ENCODE measurements around the gene ACER3.
"Not testable (repeated sequence)": the region's sequence is repeated elsewhere in the genome, so short reads cannot be mapped to it uniquely, and the experiment has no call there.

ACER3 gene

GRCh38 chr11:77057938-77058474 is 197.3 kb downstream of the ACER3 start:
- DNase-seq (ENCODE audit: low spot score) = no peak

GRCh38 chr11:77058900-77059299 is 198.2 kb downstream of the ACER3 start:
- no peak for DNase-seq (ENCODE audit: low spot score)

GRCh38 chr11:77059806-77060205 is 199.1 kb downstream of the ACER3 start:
- DNase-seq (ENCODE audit: low spot score) = no peak

- no peak for DNase-seq (ENCODE audit: low spot score)
These were observed 199.5 kb downstream of the ACER3 start for GRCh38 chr11:77060234-77060633.

GRCh38 chr11:77061258-77061657 is 200.5 kb downstream of the ACER3 start:
- not testable (repeated sequence) for DNase-seq (ENCODE audit: low spot score)

- DNase-seq (ENCODE audit: low spot score) = no peak
These were observed 202.2 kb downstream of the ACER3 start for GRCh38 chr11:77062924-77063323.

GRCh38 chr11:77063407-77063806 is 202.7 kb downstream of the ACER3 start:
- DNase-seq (ENCODE audit: low spot score) = no peak

- no peak for DNase-seq (ENCODE audit: low spot score)
These were observed 203.1 kb downstream of the ACER3 start for GRCh38 chr11:77063861-77064260.

- DNase-seq (ENCODE audit: low spot score) = no peak
These were observed 204.0 kb downstream of the ACER3 start for GRCh38 chr11:77064648-77065217.

- DNase-seq (ENCODE audit: low spot score) = peak; percentile 23
These were observed 205.1 kb downstream of the ACER3 start for GRCh38 chr11:77065878-77066228.

GRCh38 chr11:77066229-77067042 is 205.7 kb downstream of the ACER3 start, which contains the start of gene CAPN5:
Gene CAPN5, plus strand, starts transcription at chr11:77066971. Its CDS starts 17,916 bp downstream, at chr11:77084887.
- DNase-seq (ENCODE audit: low spot score) = peak; percentile 97

- DNase-seq (ENCODE audit: low spot score) = no peak
These were observed 207.2 kb downstream of the ACER3 start for GRCh38 chr11:77067861-77068443.

GRCh38 chr11:77068457-77069335 is 208.0 kb downstream of the ACER3 start:
- DNase-seq (ENCODE audit: low spot score) = no peak

- DNase-seq (ENCODE audit: low spot score) = no peak
These were observed 208.7 kb downstream of the ACER3 start for GRCh38 chr11:77069336-77069968.

- DNase-seq (ENCODE audit: low spot score) = no peak
These were observed 209.4 kb downstream of the ACER3 start for GRCh38 chr11:77069969-77070582.

GRCh38 chr11:77071077-77071476 is 210.4 kb downstream of the ACER3 start:
- no peak for DNase-seq (ENCODE audit: low spot score)

- no peak for DNase-seq (ENCODE audit: low spot score)
These were observed 211.2 kb downstream of the ACER3 start for GRCh38 chr11:77071671-77072605.

GRCh38 chr11:77072851-77073327 is 212.2 kb downstream of the ACER3 start:
- DNase-seq (ENCODE audit: low spot score) = no peak

GRCh38 chr11:77073328-77074001 is 212.7 kb downstream of the ACER3 start:
- DNase-seq (ENCODE audit: low spot score) = no peak
